CD8-positive, alpha-beta memory T cell (primary cell): ENCODE measurements around the gene DOCK10. TPM values are rescaled to one million over a fixed set of nuclear protein-coding genes. Genes with fewer than 3 reads are reported as not detected.

Source experiments
- CTCF ChIA-PET: fragments of 350-600 bp; sonication (Branson Sonifier 250); formaldehyde crosslinking; loops from one replicate; lab custom pipeline; 2021; ENCODE audit warnings: antibody characterized with exemption; lab: Charles Lee
- POLR2A ChIA-PET: fragments of 350-600 bp; sonication (Branson Sonifier 250); formaldehyde crosslinking; loops from one replicate; lab custom pipeline; 2021; ENCODE audit warnings: antibody characterized with exemption; lab: Charles Lee
- DNase-seq, 5 donors: peaks; one replicate each; pipeline versions ENCODE4 v3.0.0 to v3.0.0-alpha.2; 2020 to 2022; ENCODE audit warnings: mixed read lengths in 1 of 5
- H3K27ac ChIP-seq: one replicate; pipeline ENCODE4 v1.7.0; 2013; ENCODE audit warnings: low read depth, mild to moderate bottlenecking, low read length, moderate library complexity
- H3K27me3 ChIP-seq: 2 replicates; pipeline ENCODE4 v1.7.0; 2013; ENCODE audit warnings: low read length, mild to moderate bottlenecking; ENCODE audit not compliant: insufficient read depth, poor library complexity, severe bottlenecking
- H3K36me3 ChIP-seq: 2 replicates; pipeline ENCODE4 v1.7.0; 2013; ENCODE audit warnings: mild to moderate bottlenecking, low read length, moderate library complexity; ENCODE audit not compliant: insufficient read depth
- H3K4me1 ChIP-seq: 2 replicates; pipeline ENCODE4 v1.7.0; 2013; ENCODE audit warnings: mild to moderate bottlenecking, low read length, moderate library complexity; ENCODE audit not compliant: insufficient read depth
- H3K4me3 ChIP-seq: 2 replicates; pipeline ENCODE4 v1.7.0; 2013; ENCODE audit warnings: mild to moderate bottlenecking, low read length
- H3K9me3 ChIP-seq: 2 replicates; pipeline ENCODE4 v1.7.0; 2013; ENCODE audit warnings: mild to moderate bottlenecking, low read length
- H3K27ac Mint-ChIP-seq, 8 donors: one replicate each; pipeline ENCODE4 v1.8.0; 2020 to 2021; ENCODE audit warnings: mixed read lengths in 8 of 8, mild to moderate bottlenecking in 6 of 8, inconsistent platforms in 3 of 8, moderate library complexity in 3 of 8
- H3K27me3 Mint-ChIP-seq, 2 donors: one replicate each; pipeline ENCODE4 v1.8.0; 2020 to 2021; ENCODE audit warnings: mixed read lengths in 2 of 2, mild to moderate bottlenecking in 1 of 2, moderate library complexity in 1 of 2
- H3K36me3 Mint-ChIP-seq, 3 donors: one replicate each; pipeline ENCODE4 v1.8.0; 2020 to 2021; ENCODE audit warnings: mixed read lengths in 3 of 3, inconsistent platforms in 1 of 3, mild to moderate bottlenecking in 1 of 3
- H3K4me1 Mint-ChIP-seq, 3 donors: one replicate each; pipeline ENCODE4 v1.8.0; 2020 to 2021; ENCODE audit warnings: mixed read lengths in 3 of 3, inconsistent platforms in 1 of 3, mild to moderate bottlenecking in 1 of 3
- H3K4me3 Mint-ChIP-seq, 7 donors: one replicate each; pipeline ENCODE4 v1.8.0; 2020 to 2021; ENCODE audit warnings: mixed read lengths in 7 of 7, mild to moderate bottlenecking in 6 of 7, moderate library complexity in 4 of 7, inconsistent platforms in 2 of 7
- H3K9me3 Mint-ChIP-seq, 5 donors: one replicate each; pipeline ENCODE4 v1.8.0; 2020 to 2022; ENCODE audit warnings: mixed read lengths in 5 of 5, mild to moderate bottlenecking in 3 of 5, moderate library complexity in 2 of 5, inconsistent platforms in 1 of 5
- polyA plus RNA-seq: library from polyadenylated mRNA; unstranded; fragments of 300-500 nt; fragmentation: Illumina TruSeq; gene quantifications from one replicate; pipeline ENCODE4 v1.2.3, GENCODE V29; 2021
- total RNA-seq, 2 experiments: library from RNA; stranded (reverse); gene quantifications; one replicate each; pipeline ENCODE4 v1.2.3, GENCODE V29; 2021

Gene DOCK10
- total and polyA plus RNA-seq, 3 experiments from 2014 or later, result 52.4 to 138 (median 135) TPM

GRCh38 chr2:224716921-224717320, 325.3 kb downstream of the DOCK10 start:
- H3K4me3 Mint-ChIP-seq, result no peak overlapping the region
- Histone ChIP-seq H3K36me3 (no peaks in the 10 kb centered on the region), H3K27me3 (no peaks in the 10 kb centered on the region), H3K9me3 (no peaks in the 10 kb centered on the region), H3K4me3 (no peak overlapping the region), H3K27ac (no peak overlapping the region), H3K4me1 (no peaks in the 10 kb centered on the region)
- H3K9me3 Mint-ChIP-seq, result peaks cover 3 to 8% (median 5%) of the 10 kb centered on the region in 5 donors
- no peak overlapping the region for H3K27ac Mint-ChIP-seq
- H3K36me3 Mint-ChIP-seq, result no peaks in the 10 kb centered on the region
- no peak for DNase-seq
- H3K4me1 Mint-ChIP-seq, result no peaks in the 10 kb centered on the region
- CTCF ChIA-PET, result no interaction called here
- POLR2A ChIA-PET, result no interaction called here
- peaks cover 13 to 40% of the 10 kb centered on the region in 2 donors for H3K27me3 Mint-ChIP-seq

- POLR2A ChIA-PET, result no interaction called here
- no peaks in the 10 kb centered on the region for H3K4me1 ChIP-seq
- Mint-ChIP-seq H3K4me3 (no peak within 1 kb of the TSS), H3K9me3 (peaks cover 3 to 8% (median 5%) of the 10 kb centered on the region in 5 donors), H3K27me3 (peaks cover 13 to 42% of the 10 kb centered on the region in 2 donors), H3K27ac (no peak within 1 kb of the TSS), H3K4me1 (no peaks in the 10 kb centered on the region), H3K36me3 (no peaks in the 10 kb centered on the region)
- no peak within 1 kb of the TSS for H3K27ac ChIP-seq
- no peak for DNase-seq
- H3K36me3 ChIP-seq, result no peaks in the 10 kb centered on the region
- H3K27me3 ChIP-seq, result no peaks in the 10 kb centered on the region
- CTCF ChIA-PET, result no interaction called here
- no peak within 1 kb of the TSS for H3K4me3 ChIP-seq
- no peaks in the 10 kb centered on the region for H3K9me3 ChIP-seq
Measured at GRCh38 chr2:224716201-224716600, 326.1 kb downstream of the DOCK10 start, which contains the start of gene CCDC195. CCDC195 (minus strand) TSS chr2:224716365; CDS start chr2:224716365, 0 bp downstream.
